H1 (cell line): ENCODE measurements around the gene UBE3B. TPM values are rescaled to one million over a fixed set of nuclear protein-coding genes. Genes with fewer than 3 reads are reported as not detected.

Experiments used
- CHD7 ChIP-seq: fragments of 300-600 bp; sonication (generic); IDR thresholded peaks from 2 replicates; pipeline ENCODE4 v1.7.1; 2012; ENCODE audit warnings: low read length, moderate library complexity, mild to moderate bottlenecking, inconsistent platforms; ENCODE audit not compliant: insufficient replicate concordance
- polyA plus RNA-seq, 7 experiments: library from polyadenylated mRNA; depleted of rRNA in 3 of 7; stranded (reverse) in 5 of 7; unstranded in 2 of 7; fragments of >200 nt in 5 of 7; fragments of 200-250 nt in 2 of 7; gene quantifications; 1 replicate in 5 of 7; 2 replicates in 1 of 7; 4 replicates in 1 of 7; pipeline versions ENCODE4 v1.2.1 to v1.2.3, GENCODE V29; 2011 to 2013; ENCODE audit warnings: missing spikeins in 2 of 7, mixed read lengths in 2 of 7
- total RNA-seq: library from RNA; stranded (reverse); fragmentation: NEBNext Ultra II Directional; extraction: Animal tissue kit (Norgen Biotek cat#: 25700); gene quantifications from 2 replicates; pipeline ENCODE4 v1.2.1, GENCODE V29; 2021

The UBE3B gene
- total and polyA plus RNA-seq, 2 of the 8 experiments (the other 6 are each of a cell fraction or from before 2014, with no cell fraction given): 14.0 to 21.1 TPM

- no peak for TF ChIP-seq CHD7
- TF ChIP-seq, all 59 proteins: peak for 0
Measured at GRCh38 chr12:109495012-109495411, 17.6 kb downstream of the UBE3B start (continued).
